Eye (tissue), 1 donor: ENCODE data around the gene CACNG6.
A peak's percentile ranks its signal among the peaks of the same experiment; 100 is the strongest.

Experiments used
- DNase-seq: peaks from one replicate; pipeline ENCODE4 v3.0.0-alpha.2; 2015

The CACNG6 gene

DNA sequence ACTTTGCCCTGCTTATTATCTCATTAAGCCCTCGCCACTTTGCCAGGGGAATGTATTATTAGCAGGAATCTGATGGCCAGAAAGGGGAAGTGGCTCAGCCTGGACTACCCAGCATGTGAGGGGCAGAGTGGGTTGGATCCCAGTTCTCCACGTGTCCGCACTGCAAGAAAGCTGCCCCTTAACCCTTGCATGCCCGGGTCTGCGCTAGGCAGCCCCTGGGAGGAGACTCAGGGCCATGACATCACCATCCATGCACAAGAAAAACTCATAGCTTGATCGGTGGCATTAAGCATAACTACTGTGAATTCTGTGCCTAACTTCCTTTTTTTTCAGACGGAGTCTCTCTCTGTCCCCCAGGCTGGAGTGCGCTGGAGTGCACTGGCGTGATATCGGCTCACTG, 19.8 kb upstream of the CACNG6 start:
- DNase-seq = no peak

DNA sequence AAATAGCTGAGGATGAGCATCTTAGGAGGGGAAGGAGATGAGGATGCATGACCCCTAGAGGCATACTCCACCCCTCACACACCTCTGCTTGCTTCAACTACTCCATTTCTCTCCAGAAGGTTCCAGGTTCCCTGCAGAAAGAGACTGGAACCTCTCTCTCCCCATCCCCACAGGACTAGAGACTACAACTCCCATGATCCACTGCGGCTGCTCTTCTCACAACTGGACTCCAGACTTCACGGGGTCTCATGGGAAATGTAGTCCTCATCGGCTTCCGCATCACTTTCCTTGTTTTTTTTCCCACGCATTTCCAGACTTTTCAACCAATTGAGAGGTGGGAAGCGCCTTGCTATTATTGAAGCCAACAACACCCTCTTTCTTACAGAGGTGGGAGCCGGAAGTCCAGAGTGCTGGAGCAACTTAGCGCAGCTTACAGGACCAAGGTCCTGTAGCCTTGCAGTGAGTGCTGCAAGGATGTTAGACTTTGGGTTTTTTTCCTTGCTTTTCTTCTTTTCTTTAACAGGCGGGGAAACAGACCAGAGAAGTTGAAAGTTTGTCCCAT, 13.9 kb upstream of the CACNG6 start:
- peak; percentile 97 for DNase-seq

DNA sequence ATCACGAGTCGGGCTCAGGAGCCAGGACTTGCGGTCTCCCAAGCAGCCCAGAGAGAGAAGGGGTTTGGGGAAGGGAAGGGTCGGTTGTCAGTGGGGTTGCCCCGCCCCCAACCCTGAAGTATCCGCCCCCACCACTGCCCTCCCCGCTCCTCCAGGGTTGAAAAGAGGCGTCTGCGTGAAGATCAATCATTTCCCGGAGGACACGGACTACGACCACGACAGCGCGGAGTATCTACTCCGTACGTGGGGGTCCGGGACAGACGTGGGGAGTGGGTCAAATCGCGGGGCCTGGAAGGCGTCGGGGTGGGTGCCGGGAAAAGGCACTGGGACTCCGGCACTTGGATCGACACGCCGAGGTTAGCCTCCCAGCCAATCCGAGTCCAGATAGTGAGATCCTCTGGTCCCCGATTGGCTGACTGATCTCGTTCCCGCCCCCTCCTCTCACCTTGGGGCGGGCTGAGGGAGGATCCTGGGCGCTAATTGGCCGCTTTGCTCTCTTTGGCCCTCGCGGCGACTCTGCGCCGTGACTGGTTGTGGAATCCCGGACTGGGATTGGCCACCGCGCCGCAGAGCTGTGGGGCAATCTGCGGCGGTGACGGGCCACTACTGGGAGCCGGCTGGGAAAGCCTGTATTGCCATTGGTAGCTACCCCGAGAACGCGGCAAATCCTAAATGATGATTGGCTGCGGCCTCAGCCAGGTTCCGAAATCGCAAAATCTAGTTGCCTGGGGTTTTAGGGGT, 13.3 kb upstream of the CACNG6 start:
- peak; percentile 90 for DNase-seq

DNA sequence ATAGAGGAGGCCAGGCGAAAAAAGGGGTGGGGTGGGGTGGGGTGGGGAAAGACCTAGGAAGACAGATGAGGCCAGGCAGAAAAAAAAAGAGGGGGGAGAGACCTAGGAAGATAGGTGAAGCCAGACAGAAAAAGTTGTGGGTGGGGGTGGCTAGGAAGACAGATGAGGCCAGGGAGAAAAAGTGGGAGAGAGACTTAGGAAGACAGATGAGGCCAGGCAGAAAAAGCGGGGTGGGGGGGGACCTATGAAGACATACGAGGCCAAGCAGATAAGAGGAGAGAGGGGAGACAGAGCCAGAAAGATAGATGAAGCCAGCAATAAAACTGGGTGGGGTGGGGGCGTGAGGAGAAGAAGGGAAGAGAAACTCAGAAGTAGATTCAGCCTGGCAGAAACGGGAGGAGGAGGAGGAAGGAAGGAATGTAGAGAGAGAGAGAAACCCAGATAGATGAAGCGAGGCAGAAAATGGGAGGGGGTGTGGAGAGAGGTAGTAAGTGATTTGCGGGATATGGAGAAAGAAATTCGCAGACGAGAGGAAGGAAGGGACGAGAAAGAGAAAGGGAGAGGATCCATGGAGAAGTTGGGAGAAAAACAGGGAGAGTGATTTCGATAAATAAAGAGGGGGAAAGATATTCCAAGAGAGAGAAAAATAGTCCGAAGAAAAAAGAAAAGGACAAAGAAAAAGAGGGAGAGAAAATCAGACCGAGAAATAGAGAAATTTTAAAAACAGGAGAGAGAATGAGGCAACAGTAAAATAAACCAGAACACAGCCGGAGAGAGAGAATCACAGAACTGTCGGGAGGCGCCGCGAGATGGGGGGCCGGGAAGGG, 12.2 kb upstream of the CACNG6 start:
- peak; percentile 34 for DNase-seq

DNA sequence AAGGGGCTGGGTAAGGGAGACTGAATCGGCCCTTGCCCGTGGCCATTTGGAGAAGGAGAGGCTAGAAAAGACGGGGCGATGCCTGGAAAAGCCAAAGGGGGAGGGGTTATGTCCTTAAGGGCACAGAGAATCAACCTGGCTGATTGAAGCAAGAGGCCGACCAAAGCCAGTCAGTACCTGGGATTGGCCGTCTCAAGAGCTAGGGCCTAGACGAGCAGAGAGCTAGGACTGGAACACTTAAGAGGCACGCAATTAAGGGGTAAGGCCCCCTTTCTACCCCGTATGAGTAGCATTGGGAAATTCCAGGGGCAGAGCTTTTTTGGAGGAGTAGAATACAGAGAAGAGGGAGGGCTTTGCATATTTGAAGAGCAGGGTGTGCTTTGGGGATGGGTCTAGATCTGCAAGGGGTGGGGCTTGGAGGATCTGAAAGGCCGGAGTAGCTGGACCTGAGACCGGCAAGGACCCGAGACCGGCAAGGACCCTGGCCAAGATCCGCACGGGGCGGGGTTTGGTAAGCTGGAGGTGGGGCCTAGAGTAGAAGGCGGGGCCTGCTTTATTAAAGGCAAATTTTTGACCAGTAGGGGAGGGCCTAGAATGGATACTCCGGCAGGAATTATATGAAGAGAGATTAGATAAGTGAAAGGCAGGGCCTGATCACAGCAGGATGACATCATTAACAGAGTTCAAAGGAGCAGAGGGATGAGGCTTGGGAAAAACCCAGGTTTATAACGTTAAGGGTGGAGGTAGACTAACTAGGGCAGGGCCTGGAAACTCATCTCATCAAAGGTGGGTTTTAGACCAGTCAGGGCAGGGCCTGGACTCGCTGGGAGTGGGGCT, 10.7 kb upstream of the CACNG6 start:
- no peak for DNase-seq

DNA sequence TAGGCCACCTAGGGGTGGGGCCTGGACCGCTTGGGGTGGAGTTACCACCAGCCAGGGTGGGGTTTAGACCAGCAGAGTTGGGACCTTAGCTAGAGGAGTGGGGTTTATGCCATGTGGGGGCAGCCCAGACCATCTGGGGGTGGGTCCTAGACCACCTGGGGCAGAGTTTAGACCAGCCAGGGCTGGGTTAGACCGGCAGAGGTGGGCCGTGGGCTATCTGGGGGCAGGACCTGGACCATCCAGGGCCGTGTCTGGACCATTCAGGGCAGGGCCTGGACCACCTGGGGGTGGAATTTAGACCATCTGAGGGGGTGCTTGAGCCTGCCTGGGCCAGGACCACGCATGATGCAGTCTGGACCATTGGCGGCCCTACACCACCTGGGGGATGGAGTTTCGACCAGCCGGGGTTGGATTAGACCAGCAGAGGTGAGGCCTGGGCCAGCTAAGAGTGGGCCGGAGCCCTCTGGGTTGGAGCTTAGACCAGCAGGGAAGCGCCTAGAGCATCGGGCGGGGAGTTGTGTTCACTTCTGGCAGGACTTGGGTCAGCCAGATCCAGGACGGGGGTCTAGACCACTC, 10.0 kb upstream of the CACNG6 start:
- DNase-seq = no peak

DNA sequence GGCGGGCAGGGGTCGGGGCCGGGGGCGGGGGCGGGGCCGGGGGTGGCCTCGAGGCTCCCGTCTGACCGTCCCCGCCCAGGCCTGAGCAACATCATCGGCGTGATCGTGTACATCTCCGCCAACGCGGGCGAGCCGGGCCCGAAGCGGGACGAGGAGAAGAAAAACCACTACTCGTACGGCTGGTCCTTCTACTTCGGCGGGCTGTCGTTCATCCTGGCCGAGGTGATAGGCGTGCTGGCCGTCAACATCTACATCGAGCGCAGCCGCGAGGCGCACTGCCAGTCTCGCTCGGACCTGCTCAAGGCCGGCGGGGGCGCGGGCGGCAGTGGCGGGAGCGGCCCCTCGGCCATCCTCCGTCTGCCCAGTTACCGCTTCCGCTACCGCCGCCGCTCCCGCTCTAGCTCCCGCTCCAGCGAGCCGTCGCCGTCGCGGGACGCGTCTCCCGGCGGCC, 9.4 kb upstream of the CACNG6 start:
- DNase-seq = peak; percentile 63

DNA sequence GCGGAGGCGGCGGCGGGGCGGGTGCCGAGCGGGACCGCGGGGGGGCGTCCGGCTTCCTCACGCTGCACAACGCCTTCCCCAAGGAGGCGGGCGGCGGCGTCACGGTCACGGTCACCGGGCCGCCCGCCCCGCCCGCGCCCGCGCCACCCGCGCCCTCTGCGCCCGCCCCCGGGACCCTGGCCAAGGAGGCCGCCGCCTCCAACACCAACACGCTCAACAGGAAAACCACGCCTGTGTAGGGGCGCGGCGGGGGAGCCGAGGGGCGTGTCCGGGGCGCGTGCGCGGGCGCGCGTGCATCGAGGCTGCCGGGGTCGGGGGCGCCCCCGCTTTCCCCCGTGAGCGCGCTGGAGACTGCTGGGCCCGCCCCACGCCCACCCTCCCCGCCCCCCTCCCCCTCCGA, 8.8 kb upstream of the CACNG6 start:
- DNase-seq = peak; percentile 59

DNA sequence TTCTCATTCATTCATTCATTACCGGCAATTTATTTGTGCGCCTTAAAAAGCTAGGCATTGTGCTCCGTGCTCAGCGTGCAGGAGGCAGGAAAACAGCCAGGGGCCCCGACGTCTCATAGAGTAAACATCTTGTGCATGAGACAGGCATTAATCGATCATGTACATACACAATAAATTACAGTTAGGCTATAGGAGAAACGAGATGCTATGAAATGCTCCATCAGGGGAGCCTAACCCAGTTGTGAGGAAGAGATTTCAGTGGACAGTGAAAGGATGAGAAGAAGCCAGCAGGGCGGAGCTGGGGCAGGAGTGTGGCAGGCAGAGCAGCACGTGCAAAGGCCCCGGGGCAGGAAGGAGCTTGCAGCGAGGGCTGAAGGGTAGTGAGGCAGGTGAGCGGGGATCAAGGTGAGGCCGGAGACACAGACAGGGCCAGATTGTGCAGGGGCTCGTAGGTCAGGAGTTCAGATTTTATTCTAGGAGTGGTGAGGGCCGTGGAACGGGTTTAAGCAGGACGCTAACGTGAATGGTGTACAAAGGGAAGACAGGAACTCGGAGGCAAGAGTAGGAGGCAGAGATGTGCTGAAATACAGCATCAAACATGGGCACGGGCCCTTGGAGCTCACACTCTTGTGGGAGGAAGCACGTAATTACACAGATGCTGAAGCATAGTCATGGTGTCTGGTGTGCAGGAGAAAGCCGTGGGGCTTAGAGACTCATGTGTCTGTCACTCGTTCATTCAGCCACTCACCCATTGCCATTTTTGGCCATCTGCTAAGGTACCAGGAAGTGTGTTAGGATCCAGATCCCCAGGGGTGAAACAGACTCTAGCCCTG, 7.8 kb upstream of the CACNG6 start:
- no peak for DNase-seq

DNA sequence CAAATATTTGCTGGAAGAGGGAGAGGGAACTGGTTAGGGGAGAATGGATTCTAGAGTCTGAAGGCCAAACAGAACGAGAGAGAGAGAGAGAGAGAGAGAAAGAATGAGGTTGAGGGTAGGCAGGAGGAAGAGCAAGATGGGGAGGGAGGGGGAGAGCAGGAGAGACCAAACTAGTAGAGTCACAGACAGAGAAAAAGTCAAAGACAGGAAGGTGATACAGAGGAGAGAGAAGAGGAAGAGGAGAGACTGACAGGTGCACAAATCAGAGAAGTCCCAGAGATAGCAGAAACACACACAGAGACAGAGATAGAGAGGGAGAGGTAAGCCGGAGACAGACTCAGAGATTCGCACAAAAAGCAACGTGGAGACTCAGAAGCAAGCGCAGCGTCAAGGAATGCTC, 5.6 kb upstream of the CACNG6 start:
- no peak for DNase-seq

DNA sequence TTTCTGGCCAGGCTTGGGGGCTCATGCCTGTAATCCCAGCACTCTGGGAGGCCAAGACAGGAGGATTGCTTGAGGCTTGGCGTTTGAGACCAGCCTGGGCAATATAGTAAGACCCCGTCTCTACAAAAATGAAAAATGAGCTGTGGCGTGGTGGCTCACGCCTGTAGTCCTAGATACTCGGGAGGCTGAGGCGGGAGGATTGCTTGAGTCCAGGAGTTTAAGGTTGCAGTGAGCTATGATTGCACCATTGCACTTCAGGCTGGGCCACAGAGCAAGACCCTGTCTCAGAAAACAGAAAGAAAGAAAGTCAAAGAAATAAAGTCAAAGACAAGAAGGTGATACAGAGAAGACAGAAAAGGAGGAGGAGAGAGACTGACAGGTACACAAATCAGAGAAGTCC, 2.5 kb upstream of the CACNG6 start:
- no peak for DNase-seq

DNA sequence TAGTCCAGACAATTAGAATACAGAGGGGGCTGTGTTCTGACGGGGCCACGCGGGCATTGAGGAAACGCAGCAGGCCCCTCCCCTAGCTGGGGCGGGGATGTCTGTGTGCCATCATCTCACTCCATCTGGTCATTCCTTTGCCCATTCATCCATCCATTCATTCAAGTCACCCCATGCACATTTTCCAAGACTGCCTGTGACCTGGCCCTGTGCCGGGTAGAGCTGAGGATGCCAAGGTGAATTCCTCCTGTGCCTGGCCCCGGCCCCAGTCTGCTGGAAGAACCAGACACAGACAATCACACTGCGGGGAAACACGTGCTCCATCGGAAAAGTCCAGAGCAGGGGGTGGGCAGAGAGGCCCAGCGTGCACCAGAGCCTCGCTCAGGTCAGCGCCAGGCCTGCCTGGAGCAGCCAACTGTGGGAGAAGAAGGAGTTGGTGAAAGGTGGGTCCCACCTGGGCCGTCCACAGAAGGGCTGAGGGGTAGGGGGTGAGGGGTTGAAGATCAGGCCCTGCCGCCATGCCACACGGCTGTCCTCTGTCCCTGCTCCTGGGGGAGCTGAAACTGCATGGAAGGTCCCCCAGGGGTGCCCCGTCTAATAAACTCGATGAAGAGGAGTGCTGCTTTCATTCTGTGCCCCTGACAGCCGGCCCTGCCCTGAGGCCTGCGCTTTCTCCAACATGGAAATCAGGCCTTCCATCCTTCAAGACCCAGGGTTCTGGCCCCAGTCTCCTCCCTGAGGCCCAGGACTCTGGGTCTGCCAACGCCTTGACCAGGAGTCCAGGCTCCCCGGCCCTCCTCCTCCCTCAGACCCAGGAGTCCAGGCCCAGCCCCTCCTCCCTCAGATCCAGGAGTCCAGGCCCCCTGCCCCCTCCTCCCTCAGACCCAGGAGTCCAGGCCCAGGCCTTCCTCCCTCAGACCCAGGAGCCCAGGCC, 1.6 kb upstream of the CACNG6 start:
- peak; percentile 30 for DNase-seq

DNA sequence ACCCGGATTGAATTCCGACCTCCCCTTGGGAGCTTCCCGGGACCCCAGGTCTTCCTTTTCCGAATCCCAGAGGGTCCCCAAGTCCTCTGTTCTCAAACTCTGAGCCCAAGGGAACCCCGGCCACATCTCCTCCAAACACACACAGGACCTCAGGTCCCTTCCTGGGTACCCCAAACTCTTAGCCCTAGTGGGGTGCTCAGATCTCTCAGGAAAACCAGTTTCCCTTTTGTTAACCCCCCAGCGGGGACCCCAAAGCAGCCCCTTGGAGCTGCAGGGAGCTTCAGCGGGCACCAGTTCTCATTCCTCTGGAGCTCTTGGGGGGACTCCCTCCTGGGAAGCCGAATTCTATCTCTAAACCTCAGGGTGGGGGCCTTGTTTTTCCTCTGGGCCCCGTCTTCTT, 774 bp downstream of the CACNG6 start:
- DNase-seq = no peak

DNA sequence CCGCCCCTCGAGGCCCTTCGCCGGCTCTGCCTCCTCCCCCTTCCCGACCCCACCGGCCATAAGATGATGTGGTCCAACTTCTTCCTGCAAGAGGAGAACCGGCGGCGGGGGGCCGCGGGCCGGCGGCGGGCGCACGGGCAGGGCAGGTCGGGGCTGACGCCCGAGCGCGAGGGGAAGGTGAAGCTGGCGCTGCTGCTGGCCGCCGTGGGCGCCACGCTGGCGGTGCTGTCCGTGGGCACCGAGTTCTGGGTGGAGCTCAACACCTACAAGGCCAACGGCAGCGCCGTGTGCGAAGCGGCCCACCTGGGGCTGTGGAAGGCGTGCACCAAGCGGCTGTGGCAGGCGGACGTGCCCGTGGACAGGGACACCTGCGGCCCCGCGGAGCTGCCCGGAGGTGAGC, 1.4 kb downstream of the CACNG6 start:
- no peak for DNase-seq

DNA sequence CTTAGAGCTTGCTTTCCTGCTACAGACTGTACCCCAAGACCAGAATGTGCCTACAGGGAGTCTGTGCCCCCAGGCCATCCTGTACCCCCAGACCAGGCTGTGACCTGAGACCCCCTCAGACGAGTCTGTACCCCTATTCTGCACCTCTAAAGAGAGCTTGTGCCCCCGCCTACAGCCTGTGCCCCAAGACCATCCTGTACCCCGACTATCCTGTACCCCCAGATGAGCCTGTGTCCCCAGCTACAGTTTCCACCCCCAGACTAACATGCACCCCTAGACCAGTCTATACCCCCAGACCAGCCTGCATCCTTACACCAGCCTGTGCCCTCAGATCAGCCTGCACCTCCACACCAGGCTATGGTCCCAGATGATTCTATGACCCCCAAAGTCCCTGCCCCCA, 2.0 kb downstream of the CACNG6 start:
- DNase-seq = no peak

DNA sequence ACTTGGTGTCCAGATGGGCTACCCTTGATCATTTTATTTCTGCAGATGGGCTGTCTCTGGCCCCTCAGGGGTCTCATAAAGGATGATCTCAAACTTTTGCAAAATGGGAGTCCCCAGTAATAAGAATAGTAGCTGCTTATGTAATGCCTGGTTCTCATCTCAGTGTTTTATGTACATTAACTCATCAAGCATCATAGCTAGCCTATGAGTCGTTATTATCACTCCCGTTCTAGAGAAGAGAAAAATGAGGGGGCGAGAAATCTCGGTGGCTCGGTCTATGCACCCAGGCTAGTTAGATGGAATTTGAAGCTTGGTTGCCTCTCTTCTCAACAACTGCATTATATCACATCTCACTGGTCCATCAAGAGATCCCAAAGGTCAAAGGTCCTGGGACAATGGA, 3.4 kb downstream of the CACNG6 start:
- no peak for DNase-seq

DNA sequence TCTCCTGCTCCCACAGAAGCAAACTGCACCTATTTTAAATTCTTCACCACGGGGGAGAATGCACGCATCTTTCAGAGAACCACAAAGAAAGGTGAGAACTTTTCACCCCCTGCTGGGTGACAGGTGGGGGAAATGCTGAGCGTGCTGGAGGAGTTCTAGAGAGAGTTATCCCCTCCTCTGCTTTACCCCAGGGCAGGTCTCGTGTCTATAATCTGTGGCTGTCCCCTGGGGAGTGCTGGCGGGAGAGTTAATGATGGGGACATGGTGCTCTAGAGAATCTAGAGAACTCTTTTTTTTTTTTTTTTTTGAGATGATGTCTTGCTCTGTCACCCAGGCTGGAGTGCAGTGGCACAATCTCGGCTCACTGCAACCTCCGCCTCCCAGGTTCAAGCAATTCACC, 6.8 kb downstream of the CACNG6 start:
- DNase-seq = no peak

DNA sequence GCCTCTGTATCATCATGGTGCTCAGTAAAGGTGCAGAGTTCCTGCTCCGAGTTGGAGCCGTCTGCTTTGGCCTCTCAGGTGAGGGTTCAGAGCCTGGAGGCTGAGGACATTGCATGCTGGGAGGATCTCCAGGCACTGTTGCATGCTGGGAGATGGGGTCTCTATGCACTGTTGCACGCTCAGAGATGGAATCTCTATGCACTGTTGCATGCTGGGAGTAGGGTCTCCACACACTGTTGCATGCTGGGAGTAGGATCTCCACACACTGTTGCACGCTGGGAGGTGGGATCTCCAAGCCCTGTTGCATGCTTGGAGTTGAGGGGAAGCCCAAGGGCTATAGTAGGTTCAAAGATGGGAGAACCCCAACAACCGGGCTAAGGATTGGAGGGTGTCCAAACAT, 8.3 kb downstream of the CACNG6 start:
- no peak for DNase-seq

DNA sequence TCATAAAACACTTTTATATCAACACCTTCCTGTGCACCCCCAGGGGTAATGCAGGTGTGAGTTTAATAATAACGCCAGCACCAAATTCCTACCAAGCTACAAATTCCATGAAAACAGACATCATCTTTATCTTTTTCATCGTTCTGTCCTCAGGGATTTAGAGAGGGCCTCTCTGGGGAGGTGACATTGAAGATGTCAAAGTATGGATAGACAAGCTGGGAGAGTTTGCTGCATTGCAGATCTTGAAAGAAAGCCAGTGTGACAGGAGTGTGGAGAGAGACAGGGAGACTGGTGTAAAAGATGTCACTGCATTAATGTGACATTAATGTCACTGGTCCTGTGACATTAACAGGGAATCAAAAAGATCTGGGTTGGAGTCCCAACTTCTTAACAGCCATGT, 10.1 kb downstream of the CACNG6 start:
- no peak for DNase-seq

DNA sequence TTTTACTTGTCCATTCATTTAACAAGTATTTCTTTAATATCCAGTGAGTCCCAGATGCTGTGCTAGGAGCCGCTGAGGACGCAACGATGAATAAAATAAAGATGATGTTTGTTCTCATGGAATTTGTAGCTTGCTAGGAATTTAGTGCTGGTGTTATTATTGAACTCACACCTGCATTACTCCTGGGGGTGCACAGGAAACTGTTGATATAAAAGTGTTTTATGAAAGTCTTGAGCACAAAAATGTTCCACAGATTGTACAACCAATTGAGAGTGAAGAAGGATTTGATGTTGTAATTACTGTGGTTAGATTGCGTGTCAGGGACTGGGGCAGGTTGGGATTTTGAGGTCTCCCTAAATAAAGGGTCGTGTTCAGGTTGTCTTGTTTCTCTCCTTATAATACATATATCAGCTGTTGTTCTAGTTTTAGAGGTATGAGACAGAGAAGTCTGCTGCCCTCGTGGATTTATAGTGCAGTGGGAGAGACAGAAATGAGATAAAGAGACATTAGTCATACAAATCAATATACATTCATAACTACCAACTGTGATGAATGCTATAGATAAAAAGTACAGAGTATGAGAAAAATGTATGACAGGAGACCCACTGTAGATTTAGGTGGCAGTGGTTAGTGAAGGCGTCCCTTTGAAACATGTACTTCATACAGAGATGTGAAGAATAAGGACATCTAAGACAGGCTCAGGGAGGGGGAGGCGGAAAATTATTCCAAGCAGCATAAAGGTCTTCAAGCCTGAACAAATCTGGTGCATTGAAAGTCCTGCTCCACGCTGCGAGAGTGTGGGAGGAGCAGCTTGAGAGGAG, 11.3 kb downstream of the CACNG6 start:
- DNase-seq = no peak
